Activated effector memory CD4-positive, alpha-beta T cell treated with anti-CD3 and anti-CD28 coated beads, Interleukin-2, amount 50 U/mL, for 16 hours (primary cell): ENCODE results near the gene GFRA1.

Experiments
- DNase-seq: peaks from one replicate; pipeline ENCODE4 v3.0.0-alpha.2; 2020

Gene GFRA1

DNA sequence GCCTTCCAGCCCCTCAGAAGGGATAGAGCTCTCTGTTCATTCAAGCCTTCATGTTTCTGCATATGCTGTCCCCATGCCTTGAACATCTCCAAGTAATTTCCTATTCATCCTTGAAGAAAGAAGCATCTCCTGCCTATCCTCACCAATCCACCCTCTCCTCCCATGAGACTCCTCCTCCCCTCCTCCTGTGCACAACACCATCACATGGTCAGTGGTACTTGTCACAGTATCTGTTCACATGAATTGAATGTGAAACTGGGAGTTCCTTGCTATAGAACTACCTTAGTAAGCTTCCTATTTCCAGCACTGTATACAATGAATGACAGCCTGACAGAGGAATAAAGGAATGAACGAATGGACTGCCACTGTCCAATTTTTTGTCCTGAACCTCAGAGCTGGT is 115.5 kb downstream of the GFRA1 start:
- DNase-seq: no peak

DNA sequence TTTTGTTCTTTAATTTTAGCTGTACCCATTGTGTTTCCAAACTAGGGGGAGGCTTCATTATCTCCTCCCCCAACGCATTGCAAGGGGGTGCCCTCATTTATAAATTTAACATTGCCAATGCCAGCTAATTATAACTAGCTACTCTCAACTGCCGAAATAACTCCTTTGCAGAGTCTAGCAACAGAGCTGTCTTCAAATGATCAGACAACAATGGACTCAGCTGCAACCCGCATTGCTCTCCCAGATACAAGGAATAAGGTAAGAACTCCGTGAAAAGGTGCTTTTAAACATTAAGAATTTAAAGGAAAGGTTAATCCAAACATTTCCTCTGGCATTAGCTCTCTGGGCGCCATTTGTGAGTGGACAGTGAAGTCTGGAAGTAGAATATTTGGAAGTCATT is 116.2 kb downstream of the GFRA1 start:
- DNase-seq: no peak

DNA sequence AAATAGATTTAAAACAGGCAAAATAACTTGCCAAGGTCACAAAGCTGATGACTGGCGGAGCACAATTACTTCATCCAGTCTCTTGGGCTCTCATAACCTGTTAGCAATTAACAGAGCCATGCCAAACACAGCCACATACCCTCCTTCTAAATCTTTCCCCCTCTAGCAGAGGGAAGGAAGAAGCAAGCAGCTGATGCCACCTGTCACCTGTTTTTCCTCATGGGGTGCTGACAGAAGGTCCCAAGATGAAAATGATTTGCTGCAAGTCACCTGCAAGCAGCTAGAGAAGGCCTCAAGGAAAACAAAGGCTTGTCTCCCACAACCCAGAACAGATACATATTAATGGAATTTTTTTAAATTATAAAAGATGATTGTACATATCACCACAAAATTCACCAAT is 117.8 kb downstream of the GFRA1 start:
- no peak for DNase-seq

DNA sequence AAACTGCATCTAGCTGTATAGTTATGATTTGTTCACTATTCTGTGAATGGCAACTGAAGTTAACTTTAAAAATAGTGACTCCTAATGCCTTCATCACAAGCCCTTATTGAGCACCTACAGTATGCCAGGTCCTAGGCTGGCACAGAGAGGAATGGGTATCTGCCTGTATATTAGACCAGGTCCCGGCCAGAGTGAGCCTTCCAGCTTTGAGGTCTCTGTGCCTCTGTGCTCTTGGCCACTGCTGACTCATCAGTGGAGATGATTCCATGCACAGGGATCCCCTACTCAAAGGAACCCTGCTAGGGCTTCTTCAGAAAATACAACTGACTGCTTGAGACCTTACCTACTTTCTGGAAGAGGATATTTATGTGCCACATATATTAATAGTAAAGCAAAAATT is 118.4 kb downstream of the GFRA1 start:
- DNase-seq: no peak

DNA sequence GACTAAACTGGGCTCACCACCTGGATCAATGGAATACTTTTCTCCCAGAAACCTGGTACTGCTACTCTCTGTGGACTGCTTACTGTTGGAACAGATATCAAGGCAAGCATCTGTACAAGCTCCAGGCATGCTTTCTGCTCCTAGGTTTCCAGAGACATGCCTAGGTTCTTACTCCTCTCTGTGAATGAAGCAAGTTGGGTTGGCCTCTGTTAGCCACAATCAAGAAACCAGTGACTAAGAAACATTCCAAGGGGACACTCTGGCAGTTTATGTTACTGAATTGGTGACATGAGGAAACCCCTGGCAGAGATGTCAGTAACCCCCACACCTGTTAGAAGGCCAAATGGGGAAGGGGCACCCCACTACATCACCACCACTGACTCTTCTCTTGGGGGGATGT is 121.9 kb downstream of the GFRA1 start:
- DNase-seq: no peak

DNA sequence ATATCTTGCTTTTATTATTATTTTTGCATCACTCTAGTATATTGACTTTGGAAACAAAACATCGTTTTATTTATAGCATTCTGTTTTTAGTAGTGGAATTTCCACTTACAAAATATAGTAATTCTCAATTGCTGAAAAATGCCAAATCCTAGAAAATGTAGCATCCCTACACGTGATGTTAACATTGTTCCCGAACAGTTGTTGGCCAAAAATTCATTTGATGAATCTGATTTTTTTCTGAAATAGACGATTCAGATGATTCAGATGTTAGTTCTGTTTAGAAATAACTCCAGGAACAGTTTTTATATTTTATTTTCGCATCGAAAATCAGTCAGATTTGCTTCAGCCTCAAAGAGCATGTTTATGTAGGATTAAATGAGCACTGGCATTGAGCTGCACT is 122.4 kb downstream of the GFRA1 start:
- DNase-seq: no peak

DNA sequence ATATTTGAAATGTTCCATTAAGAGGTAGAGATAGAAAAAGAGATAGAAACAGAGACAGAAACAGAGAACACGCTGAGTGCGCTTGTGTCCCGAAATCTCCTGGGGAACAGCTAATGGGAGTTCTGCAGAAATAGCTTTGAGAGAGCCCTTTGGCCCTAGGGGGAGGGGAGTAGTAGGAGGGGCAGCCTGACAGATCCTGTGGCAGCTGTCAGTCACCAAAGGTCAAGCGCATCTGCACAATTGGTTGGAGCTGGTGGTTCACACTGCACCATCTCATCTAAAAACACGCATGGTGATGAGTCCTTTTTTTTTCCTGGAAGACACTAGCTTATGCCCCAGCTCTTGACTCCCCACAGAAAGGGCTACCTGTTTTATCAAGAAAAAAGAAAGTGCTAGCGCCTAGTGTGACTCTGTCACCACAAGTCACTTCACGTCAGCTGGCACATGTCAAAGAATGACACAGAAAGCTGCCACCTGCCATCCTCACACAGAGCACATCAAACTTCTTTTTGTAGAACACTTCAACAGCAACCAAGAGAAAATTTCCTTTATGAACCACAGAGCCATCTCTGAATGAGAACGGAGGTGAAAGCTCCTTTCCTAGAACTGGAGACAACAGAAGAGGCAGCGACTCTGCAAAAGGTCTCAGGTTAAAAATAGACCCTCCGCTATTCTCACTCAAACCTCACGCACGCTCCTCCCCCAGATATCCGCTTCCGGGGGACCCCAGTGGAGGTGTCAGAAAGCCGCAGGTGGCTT is 125.7 kb downstream of the GFRA1 start:
- DNase-seq: no peak

DNA sequence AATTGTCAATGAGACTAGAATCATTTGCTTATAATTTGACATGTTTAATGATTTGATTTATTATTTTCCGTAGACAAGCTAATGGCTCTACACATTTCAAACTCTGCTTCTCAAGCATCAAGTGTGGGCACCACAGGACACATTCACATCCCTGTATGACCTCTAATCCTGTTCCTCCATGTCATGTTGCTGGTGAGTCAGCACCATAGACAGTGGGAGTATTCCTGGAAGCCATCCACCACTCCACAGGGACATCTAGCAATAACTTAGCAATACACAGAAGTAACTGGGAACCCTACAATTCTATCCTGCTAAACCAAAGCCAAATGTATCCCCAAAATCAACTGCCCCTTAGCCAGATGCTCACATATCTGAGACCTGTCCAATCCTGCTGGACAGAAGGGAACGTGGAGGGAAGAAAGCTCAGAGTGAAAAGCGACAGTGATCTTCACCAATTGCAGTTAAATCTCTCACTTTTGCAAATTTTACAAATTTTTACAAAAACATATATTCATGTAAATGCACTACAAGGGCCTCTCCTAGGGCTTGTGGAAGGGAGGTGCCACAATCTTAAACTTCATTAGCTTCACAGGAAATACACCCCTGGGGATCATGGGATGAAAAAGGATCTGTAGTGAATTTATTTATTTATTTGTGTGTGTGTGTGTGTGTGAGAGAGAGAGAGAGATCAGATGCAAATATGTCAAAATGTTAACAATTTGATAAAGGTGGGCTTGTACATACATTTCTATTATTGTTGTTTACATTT is 126.5 kb downstream of the GFRA1 start:
- no peak for DNase-seq

DNA sequence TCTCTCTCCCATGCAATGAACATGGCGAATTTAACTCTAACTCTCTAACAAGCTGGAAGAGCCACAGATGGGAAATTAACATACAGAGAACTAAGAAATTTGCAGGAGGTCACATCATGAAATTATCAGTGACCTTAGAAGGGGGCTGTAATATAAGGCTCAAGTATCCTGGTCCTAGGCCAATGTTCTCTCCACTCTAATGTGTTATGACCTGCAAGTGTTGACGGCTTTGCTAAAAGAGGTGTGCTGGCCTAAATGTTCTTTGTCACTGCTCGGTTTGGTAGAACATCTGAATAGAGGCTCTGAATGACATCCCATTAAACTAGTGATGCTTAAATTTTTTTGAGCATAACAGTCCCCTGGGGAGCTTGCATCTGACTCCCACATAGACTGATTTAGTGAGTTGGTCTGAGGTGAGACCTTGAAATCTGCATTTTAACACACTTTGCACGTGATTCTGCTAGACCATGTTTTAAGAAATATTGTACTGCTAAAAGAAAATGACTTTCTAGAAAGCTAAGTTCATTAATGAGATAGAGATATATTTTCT is 129.3 kb downstream of the GFRA1 start:
- DNase-seq: no peak

DNA sequence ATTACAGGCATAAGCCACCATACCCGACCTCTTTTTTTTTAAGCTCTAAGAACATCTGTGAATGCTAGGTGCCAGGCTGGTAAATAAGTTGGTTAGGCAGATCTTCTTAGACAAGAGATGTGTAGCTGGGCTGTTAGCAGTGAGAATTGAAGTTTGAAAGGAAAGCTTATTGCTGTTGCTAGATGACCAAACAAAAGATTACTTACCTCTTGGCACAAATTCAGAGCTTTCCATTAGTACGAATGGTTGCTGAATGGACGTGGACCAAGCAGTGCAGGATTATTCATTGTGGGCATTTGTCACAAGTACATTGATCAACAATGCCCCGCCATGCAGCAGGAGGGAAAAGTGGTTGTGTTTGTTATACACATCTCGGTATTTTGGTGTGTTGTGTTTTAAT is 131.2 kb downstream of the GFRA1 start:
- DNase-seq: no peak

DNA sequence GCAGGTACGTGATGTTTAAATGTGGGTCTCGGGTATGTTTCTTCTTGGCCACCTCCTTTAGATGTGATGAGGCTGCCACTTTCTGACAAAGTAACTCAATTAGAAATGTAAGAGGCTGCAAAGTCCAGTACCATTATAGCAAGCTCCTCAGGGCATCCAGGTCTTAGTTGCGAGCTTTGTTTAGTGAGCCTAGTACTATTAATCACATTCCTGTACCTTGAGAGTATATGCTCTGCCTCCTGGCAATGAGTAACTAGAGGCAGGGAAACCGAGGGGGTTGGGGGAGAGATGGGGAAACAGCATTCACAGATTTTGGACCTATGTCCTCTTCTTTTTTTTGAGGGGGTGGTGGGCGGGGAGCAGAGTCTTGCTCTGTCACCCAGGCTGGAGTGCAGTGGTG is 131.8 kb downstream of the GFRA1 start:
- DNase-seq: no peak

DNA sequence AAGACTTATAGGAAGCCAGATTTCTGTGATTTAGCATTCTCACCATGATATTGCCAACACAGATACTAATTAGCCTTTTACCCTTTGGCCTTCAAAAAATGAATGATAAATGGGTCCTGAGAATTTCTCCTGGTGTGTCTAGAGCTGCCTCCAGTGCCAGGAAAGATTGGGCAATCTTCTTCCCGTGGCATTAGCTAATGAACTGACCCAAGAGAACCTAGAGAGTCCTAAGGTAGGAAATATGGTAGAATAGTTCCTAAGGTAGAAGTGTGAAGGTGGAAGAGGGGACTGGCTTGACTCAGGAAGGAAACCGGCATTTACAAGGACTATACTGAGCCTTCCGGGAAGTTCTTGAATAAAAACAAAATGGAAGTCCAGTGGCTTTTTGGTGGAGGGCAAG is 133.1 kb downstream of the GFRA1 start:
- no peak for DNase-seq

DNA sequence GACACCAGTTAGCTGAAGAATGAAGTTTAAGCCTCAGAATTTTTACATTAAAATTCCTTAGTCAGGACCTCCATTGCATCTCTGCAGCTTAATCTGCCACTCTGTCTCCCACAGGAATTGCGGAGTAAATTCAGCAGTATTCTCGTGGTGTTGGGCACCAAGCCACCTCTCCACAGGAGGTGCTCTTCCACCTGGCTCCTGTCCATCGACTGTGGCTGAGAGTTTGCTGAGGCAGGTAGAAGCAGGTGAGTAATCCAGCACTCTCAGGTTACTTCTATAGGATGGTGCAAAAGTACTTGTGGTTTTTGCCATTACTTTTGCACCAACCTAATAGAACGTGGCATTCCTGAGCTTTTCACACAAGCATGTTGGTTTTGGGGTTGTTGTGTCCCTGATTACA is 134.1 kb downstream of the GFRA1 start:
- DNase-seq: no peak

DNA sequence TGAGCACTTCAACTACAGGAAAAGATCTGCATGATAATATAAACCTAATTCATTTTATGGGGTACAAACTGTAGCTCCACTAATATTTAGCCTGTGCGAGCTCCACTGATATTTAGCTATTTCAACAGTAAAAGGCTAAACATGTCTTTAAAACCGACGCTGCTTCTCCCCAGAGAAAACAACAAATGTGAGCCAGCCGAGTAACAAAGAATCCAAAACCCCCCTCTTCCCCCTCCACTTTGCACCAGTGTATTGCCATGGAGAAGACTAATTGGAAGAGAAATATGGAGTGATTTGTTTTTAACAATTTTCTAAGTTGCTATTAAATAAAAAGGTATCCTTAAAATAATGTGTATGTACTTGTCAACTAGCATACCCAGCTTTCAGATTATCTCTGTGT is 136.7 kb downstream of the GFRA1 start:
- no peak for DNase-seq

DNA sequence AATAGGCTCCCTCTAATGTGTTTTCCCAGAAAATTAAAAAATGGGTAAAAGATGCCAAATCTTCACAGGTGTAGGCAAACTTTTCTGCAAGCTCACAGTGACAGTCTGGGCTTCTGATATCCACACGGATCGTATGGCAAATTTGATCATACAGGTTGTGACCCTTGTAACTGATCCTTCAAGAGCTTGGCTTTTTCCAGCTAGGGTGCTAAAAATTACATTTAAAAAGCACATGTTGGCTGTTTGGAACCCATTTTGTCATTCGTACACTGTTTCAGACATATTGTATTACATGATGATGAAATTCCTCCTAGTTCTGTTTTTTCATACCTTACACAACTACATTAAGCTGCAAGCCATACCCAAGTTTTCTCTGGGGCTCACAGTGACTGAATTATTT is 138.7 kb downstream of the GFRA1 start:
- no peak for DNase-seq

DNA sequence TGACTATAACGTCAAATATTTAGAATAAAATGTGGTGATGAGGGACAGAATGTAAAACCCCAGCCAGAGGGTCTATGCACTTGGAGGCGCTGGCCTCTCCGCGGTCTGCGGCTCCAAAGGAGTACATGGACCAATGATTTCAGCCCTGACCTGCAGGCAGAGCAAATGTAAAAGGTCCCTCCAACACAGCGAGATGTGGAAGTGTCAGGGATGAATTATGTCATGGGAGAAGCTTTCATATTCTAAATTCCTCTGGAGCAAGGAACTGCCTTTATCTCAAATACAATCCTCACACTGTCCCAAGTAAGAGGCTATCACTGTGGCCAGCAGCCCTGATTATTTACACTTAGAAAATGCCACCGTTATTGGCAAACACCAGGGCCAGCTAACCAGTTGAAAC is 139.4 kb downstream of the GFRA1 start:
- no peak for DNase-seq

DNA sequence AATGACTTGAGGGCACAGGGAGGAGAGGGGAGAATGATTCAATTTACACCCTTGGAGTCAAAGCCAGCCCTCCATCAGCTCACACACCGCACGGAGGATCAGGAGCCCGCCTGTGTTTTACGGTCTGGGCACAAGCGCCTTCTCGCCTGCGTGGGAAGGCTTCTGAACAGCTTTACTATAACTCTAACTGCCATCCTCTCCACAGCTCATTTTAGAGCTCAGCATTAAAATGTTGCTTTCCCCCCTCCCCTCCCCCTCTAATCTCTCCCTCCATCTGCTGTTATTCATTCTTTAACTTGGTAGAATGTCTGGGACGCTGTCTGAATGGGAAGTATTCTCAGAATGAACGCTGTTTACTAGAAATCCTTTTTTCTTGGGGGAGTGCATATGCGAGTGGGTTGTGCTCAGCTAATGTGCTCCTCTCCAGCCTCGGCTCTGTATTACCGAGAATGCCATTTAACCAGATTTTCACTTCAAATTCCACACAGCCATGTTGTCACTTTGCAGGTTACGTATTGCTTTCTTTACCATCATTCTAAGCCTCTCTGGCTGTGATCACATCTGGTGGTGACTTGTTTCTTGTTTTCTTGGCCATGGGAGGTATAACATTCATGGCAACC is 140.1 kb downstream of the GFRA1 start:
- DNase-seq: no peak

DNA sequence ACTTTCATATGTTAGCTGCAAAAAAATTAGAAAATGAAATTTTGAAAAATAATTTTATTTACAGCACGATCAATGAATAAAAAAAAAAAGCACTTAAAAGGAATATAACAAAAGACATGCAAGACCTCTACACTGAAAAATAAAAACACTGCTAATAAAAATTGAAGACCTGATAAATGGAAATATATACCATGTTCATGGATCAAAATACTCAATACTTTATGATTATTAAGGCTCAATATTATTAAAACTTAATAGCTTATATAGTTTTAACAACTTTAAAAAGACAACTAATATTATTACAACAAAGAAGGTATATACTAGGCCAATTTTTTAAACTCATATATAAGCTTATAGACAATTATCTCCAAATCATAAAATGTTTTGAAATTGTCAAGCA is 143.0 kb downstream of the GFRA1 start:
- no peak for DNase-seq

DNA sequence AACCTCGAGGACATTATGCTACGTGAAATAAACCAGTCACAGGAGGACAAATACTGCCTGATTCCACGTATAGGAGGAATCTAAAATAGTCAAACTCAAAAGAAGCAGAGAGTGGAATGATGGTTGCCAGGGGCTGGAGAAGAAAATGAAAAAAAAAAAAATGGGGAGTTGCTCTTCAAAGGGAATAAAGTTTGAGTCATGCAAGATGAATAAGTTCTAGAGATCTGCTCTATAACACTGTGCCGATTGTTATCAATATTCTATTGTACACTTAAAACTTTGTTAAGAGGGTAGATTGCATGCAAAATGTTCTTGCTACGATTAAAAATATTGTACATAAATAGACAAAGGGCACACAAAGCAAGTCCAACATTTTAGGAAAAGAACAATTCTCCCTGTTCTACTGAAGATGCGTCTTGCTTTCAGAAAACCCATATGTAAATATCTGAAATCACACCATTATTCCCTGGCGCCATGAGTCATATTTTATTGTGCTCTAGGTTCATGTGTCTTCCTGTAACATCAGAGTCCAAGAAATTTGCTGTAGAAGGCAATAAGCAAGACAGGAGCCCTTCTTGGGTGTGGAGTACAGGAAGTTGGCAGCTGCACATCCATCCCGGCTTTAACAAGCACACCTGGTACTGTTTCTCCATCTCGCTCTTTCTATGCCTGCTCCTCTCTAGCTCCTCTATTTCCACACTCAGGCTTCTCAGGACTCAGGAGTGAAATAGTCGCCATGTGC is 145.9 kb downstream of the GFRA1 start:
- no peak for DNase-seq

DNA sequence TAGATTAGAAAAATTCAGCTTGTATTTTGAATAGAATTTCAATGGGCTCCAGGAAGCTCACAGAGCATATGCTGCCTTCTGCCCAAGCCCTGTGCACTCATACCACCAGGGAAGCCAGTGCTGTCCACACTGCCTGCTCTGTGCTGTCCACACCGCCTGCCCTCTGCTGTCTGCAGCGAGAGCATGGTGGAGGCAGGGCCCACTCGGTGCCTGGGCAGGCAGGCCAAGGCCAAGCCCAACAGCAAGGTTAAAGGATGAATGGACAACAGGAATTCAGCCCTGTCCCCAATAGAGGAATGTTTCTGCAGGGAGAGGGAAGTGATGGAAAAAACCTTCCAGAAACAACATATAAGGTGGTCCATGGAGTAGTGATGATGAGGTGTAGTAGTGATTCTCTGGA is 146.8 kb downstream of the GFRA1 start:
- no peak for DNase-seq

DNA sequence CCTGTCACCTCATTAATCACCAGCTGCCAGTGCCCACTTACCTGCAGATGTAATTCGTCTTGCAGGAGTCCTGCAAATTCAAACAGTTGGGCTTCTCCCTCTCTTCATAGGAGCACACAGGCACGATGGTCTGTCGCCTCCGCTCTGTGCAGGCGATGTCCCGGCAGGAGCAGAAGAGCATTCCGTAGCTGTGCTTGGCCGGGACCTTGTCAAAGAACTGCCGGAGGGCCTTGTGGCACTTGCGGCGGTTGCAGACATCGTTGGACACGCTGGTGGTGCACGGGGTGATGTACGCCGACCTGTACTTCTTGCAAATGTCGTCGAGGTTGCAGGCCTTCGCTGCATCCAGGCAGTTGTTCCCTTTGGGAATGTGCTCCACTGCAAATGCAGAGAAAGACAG is 147.8 kb downstream of the GFRA1 start:
- no peak for DNase-seq

DNA sequence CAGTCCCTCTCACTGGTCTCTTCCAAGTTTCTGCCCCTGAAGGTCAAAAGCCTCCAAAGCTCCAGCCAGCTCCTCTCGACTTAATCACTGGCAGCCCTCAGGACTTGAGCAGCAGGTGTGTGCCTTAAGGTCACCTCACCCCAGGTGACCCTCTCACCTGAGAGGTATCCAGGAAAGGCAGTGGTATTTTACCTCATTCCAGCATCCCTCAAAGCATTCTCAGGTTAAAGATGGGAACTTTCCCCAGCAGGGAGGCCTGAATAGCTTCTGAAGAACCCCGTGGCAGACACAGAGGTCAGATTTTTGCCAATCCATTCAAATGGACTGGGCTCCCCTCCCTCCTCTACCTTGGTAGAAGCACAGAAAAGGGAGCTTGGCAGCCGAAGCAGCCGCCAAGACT is 148.2 kb downstream of the GFRA1 start:
- DNase-seq: no peak

DNA sequence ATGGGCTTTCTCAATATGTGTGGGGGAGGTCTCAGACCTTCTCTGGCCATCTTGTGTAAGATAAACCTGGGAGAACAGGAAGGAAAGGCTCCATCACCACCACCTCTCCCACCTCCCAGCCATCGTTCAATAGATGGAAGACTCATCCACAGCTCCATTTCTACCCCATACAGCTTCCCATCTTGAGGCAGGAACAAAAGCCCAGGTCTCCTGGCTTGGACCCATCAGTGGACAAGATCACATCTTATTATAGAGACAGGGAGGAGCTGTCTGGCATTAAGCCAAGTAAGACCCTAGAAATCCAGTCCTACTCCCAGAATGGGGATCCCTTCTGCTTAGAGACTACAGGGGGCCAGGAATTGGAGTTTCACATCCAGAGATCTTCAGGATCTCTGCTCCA is 150.3 kb downstream of the GFRA1 start:
- DNase-seq: no peak
